Measurements from ENCODE around the gene USP24.
"Not testable (repeated sequence)": the region's sequence is repeated elsewhere in the genome, so short reads cannot be mapped to it uniquely, and the experiment has no call there.

The USP24 gene

GRCh38 chr1:55118651-55119329 lies 96.4 kb downstream of the USP24 start:
- no peak for DNase-seq (ENCODE audit: low read depth in 3 of 3)

GRCh38 chr1:55117941-55118340 lies 97.2 kb downstream of the USP24 start:
- DNase-seq (ENCODE audit: low read depth in 3 of 3) = no peak

- not testable (repeated sequence) for DNase-seq (ENCODE audit: low read depth in 3 of 3)
Observed at GRCh38 chr1:55109005-55109404, 106.2 kb downstream of the USP24 start.

GRCh38 chr1:55107101-55107500 lies 108.1 kb downstream of the USP24 start:
- DNase-seq (ENCODE audit: low read depth in 3 of 3) = no peak

- DNase-seq (ENCODE audit: low read depth in 3 of 3) = no peak
Observed at GRCh38 chr1:55103891-55104290, 111.3 kb downstream of the USP24 start.

DNA sequence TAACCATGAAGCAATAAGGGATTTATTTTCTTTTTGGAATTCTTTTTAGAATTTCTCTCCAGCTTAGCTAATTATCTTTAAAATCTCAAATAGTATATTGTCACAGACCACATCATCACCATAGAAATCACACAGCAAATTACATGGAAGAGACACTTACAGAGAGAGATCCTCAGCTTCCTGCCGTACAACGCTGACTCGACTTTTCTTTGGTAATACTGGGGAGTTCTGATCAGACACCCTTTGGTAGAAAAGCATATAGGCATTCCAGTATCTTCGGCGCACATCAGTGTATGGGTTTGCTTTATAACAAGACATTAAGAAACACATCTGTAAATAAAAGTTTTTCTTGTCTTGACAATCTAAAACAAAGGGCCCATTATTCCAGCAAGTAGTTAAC lies 120.1 kb downstream of the USP24 start:
- DNase-seq (ENCODE audit: low read depth in 3 of 3) = no peak

- no peak for DNase-seq (ENCODE audit: low read depth in 3 of 3)
Observed at GRCh38 chr1:55092475-55092874, 122.7 kb downstream of the USP24 start.

DNA sequence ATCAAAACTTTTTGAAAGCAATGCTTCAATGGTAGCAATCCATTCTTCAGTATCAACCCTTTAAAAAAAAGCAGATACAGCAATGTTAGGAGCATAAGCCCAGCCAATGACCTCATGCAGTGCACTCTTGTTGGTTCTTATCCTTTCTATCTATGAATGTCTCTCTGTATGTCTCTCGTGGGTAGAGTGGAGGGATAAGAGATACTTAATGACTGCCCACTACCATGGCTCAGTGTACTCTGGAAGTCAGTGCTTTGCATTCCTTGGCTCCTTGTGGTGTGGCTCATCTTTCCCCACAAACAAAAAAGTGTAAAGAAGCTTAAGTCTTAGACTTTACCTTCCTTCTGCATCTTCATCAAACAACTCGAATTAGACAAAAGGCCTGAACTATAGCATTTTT lies 125.5 kb downstream of the USP24 start:
- no peak for DNase-seq (ENCODE audit: low read depth in 3 of 3)

- no peak for DNase-seq (ENCODE audit: low read depth in 3 of 3)
Observed at GRCh38 chr1:55088413-55088812, 126.8 kb downstream of the USP24 start.

GRCh38 chr1:55087439-55087838 lies 127.7 kb downstream of the USP24 start:
- DNase-seq (ENCODE audit: low read depth in 3 of 3) = no peak

GRCh38 chr1:55084257-55084656 lies 130.9 kb downstream of the USP24 start:
- no peak for DNase-seq (ENCODE audit: low read depth in 3 of 3)

DNA sequence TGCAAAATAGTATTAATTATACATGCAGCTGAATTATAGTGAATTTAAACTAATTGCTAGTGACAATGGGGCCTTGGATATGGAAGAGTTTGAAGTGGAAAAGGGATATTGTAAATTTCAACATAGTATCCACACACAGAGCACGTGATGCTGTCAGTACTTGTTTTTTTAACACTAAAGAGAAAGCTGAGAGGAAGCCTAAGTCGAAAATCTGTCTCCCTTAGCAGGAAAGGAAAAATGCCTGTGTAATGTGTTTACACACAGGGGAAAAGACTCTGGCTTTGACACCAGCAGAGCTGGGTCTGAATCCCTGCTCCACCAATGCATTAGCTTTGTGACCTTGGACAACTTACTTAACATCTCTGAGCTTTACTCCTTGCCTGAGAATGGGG lies 133.3 kb downstream of the USP24 start:
- DNase-seq (ENCODE audit: low read depth in 3 of 3) = no peak

- no peak for DNase-seq (ENCODE audit: low read depth in 3 of 3)
Observed at GRCh38 chr1:55081188-55081904, 133.8 kb downstream of the USP24 start.

DNA sequence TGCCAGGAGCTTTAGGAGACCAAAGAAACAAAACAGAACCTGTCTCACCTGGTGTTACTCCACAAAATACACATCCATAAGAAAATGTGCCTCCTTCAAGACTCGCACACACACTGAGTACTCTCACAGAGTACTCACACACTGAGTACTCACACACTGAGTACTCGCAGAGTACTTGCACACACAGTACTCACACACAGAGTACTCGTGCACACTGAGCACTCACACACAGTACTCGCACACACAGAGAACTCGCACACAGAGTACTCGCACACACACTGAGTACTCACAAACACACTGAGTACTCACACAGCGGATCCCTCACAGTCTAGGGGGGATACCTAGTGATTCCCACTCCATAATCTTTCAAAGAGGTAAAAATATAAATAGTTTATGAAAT lies 135.5 kb downstream of the USP24 start:
- DNase-seq (ENCODE audit: low read depth in 3 of 3) = no peak

GRCh38 chr1:55078470-55078869 lies 136.7 kb downstream of the USP24 start:
- no peak for DNase-seq (ENCODE audit: low read depth in 3 of 3)

- no peak for DNase-seq (ENCODE audit: low read depth in 3 of 3)
Observed at GRCh38 chr1:55076356-55076755, 138.8 kb downstream of the USP24 start.

GRCh38 chr1:55074455-55074854 lies 140.7 kb downstream of the USP24 start:
- DNase-seq (ENCODE audit: low read depth in 3 of 3) = no peak

GRCh38 chr1:55073187-55073916 lies 141.8 kb downstream of the USP24 start:
- DNase-seq (ENCODE audit: low read depth in 3 of 3) = no peak

DNA sequence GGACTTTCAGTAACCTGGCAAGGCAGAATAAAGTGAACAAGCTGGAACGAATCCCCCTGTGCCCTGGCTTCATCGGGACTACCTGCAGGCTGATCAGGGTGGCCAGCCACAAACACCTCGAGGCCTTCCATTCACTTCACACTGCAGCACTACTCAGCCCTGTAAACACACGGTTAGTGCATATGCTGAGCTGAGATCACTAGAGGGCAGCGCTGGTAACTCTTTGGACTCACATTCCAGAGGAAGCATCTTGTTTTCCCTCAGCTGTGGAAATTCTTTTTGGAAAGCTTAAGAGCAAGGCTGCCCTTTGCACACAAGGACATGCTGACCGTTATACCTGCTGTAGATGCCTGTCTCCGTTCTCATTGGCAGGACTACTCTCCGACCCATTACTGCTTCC lies 143.7 kb downstream of the USP24 start:
- DNase-seq (ENCODE audit: low read depth in 3 of 3) = no peak

DNA sequence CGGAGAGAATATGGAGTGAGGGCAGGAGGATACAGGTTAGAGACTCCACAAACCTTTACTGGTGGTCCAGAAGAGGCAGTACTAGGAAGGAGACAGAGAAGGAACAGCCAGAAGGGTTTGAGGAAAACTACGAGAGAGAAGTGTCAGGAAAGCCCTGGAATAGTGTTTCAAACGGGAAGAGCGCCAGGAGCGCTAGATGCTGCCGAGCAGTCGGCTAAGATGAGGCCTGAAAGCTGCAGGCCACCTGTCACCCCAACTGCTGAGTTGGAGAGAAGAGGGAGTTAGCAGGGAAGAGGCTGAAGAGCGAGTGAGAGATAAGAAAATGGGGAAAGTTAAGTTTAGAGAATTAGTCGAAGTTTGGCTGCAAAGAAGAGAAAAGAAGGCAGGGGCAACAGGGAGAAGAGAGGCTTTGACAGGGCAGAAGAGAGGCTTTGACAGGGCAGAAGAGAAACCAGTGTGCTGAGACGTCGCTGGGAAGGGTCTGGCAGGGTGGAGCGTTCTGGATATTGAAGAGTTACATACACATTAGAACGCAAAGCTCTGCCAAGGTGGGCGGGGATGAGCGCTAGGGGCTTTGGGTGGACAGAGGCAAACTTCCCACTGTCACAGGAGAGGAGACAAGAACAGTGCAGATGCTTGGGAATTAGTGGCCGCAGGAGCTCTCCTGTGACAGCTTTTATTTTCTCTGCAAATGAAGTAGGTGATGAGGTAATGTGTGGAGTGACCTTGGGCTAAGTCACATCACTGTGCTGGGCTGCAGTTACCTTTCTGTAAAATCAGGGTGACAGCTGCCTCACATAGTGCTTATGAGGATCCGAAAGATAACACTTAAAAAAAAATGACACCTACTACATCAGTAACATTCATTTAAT lies 144.6 kb downstream of the USP24 start:
- no peak for DNase-seq (ENCODE audit: low read depth in 3 of 3)

- DNase-seq (ENCODE audit: low read depth in 3 of 3) = no peak
Observed at GRCh38 chr1:55069280-55069679, 145.9 kb downstream of the USP24 start.

DNA sequence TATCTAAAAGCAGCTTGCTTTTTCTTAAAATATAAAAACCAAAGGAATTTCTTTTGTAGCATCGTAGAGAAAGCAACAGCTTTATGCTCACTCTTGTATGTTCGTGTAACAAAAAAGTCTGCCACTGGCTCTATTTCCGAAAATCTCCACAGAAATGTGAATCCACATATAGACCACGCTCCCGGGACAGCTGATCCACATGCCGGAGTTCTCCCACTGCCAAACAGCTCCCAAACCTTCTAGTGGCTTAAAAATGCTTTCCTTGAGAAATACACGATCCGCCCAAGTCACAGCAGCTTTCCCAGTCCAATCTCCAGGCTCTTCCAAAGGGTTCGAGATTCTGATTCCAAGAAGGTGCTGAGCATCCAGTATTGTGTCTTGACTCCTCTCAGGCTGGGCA lies 146.5 kb downstream of the USP24 start:
- DNase-seq (ENCODE audit: low read depth in 3 of 3) = no peak
